ENCODE results near the gene NAV2.

Gene NAV2

DNA sequence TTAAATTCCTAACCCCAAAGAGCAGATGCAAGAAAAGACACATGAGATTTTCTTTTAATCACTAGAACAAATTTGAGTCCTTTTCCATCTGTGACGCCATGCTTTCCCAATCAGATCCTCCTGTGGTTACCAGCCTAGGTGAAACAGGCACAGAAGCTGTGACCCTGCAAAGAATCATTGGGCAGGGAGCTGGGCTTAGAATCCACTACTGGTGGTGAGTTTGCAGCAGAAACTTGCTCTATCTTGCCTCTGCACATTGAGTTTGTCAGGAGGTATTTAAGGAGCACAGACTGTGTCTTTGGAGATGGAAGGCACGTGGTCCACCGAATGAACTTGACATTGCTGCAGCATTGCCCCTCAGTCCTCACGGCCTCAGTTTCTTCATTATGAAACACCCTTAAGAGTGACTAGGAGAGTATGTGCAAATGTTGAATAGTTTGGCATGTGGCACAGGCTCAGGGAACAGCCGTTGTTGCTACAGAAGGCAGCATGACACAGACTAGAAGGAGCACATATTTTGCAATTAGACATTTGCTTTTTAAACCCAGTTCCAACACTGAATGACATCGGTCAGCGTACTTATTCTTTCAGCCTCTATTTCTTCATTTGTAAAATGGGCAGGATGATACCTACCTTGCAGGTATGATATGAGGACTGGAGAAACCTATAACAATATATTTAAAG is 320.1 kb downstream of the NAV2 start:
- TF ChIP-seq, protein P1, sequence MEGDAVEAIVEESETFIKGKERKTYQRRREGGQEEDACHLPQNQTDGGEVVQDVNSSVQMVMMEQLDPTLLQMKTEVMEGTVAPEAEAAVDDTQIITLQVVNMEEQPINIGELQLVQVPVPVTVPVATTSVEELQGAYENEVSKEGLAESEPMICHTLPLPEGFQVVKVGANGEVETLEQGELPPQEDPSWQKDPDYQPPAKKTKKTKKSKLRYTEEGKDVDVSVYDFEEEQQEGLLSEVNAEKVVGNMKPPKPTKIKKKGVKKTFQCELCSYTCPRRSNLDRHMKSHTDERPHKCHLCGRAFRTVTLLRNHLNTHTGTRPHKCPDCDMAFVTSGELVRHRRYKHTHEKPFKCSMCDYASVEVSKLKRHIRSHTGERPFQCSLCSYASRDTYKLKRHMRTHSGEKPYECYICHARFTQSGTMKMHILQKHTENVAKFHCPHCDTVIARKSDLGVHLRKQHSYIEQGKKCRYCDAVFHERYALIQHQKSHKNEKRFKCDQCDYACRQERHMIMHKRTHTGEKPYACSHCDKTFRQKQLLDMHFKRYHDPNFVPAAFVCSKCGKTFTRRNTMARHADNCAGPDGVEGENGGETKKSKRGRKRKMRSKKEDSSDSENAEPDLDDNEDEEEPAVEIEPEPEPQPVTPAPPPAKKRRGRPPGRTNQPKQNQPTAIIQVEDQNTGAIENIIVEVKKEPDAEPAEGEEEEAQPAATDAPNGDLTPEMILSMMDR (IDR thresholded peaks at IDR 0.05; ENCODE audit: low read depth, low read length), result no peak
- TF ChIP-seq MYC (IDR thresholded peaks at IDR 0.05; ENCODE audit: low read depth, low read length) (no peak), POLR2A (IDR thresholded peaks at IDR 0.05; ENCODE audit: extremely low read depth, insufficient read length) (no peak)
- TF ChIP-seq, protein P2, sequence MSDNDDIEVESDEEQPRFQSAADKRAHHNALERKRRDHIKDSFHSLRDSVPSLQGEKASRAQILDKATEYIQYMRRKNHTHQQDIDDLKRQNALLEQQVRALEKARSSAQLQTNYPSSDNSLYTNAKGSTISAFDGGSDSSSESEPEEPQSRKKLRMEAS (IDR thresholded peaks at IDR 0.05; ENCODE audit: low read depth, low read length), result no peak
- H3K4me3 ChIP-seq (ENCODE audit: low read depth, low read length), result no peak overlapping the region
- DNase-seq (ENCODE audit: low read depth), result no peak

- H3K4me3 ChIP-seq (ENCODE audit: low read depth, low read length), result no peak overlapping the region
- TF ChIP-seq, protein P1 (IDR thresholded peaks at IDR 0.05; ENCODE audit: low read depth, low read length), result no peak
- TF ChIP-seq MYC (IDR thresholded peaks at IDR 0.05; ENCODE audit: low read depth, low read length) (no peak), POLR2A (IDR thresholded peaks at IDR 0.05; ENCODE audit: extremely low read depth, insufficient read length) (no peak)
- TF ChIP-seq, protein P2 (IDR thresholded peaks at IDR 0.05; ENCODE audit: low read depth, low read length), result no peak
- DNase-seq (ENCODE audit: low read depth), result no peak
Observed at GRCh38 chr11:20033806-20034205, 321.2 kb downstream of the NAV2 start.

- DNase-seq (ENCODE audit: low read depth), result no peak
- no peak overlapping the region for H3K4me3 ChIP-seq (ENCODE audit: low read depth, low read length)
- TF ChIP-seq, protein P1 (IDR thresholded peaks at IDR 0.05; ENCODE audit: low read depth, low read length), result no peak
- TF ChIP-seq, protein P2 (IDR thresholded peaks at IDR 0.05; ENCODE audit: low read depth, low read length), result no peak
- TF ChIP-seq POLR2A (IDR thresholded peaks at IDR 0.05; ENCODE audit: extremely low read depth, insufficient read length) (no peak), MYC (IDR thresholded peaks at IDR 0.05; ENCODE audit: low read depth, low read length) (no peak)
Observed at GRCh38 chr11:20034941-20035340, 322.3 kb downstream of the NAV2 start.

- TF ChIP-seq MYC (IDR thresholded peaks at IDR 0.05; ENCODE audit: low read depth, low read length) (no peak), POLR2A (IDR thresholded peaks at IDR 0.05; ENCODE audit: extremely low read depth, insufficient read length) (no peak)
- TF ChIP-seq, protein P2 (IDR thresholded peaks at IDR 0.05; ENCODE audit: low read depth, low read length), result no peak
- TF ChIP-seq, protein P1 (IDR thresholded peaks at IDR 0.05; ENCODE audit: low read depth, low read length), result no peak
- DNase-seq (ENCODE audit: low read depth), result no peak
- H3K4me3 ChIP-seq (ENCODE audit: low read depth, low read length), result no peak overlapping the region
Observed at GRCh38 chr11:20035375-20035700, 322.7 kb downstream of the NAV2 start.

- TF ChIP-seq, protein P1 (IDR thresholded peaks at IDR 0.05; ENCODE audit: low read depth, low read length), result no peak
- TF ChIP-seq, protein P2 (IDR thresholded peaks at IDR 0.05; ENCODE audit: low read depth, low read length), result no peak
- TF ChIP-seq POLR2A (IDR thresholded peaks at IDR 0.05; ENCODE audit: extremely low read depth, insufficient read length) (no peak), MYC (IDR thresholded peaks at IDR 0.05; ENCODE audit: low read depth, low read length) (no peak)
- no peak overlapping the region for H3K4me3 ChIP-seq (ENCODE audit: low read depth, low read length)
- DNase-seq (ENCODE audit: low read depth), result peak; percentile 5
Observed at GRCh38 chr11:20035701-20036601, 323.3 kb downstream of the NAV2 start.

All from NB4 (cell line).